Peyer's patch (tissue), 4 donors: Measurements from ENCODE around the gene SPATC1L. TPM values are rescaled to one million over a fixed set of nuclear protein-coding genes. Genes with fewer than 3 reads are reported as not detected.

Experiments
- DNase-seq, 3 donors: peaks; one replicate each; pipeline ENCODE4 v3.0.0-alpha.2; 2017 to 2019
- H3K27ac ChIP-seq, 4 donors: fragments of 200-600 bp; sonication (generic); one replicate each; pipeline ENCODE4 v1.5.1; 2016 to 2019
- H3K27me3 ChIP-seq, 2 donors: fragments of 200-600 bp; sonication (generic); one replicate each; pipeline ENCODE4 v1.5.1; 2019
- H3K36me3 ChIP-seq, 3 donors: fragments of 200-600 bp; sonication (generic); one replicate each; pipeline ENCODE4 v1.5.1; 2016 to 2019
- H3K4me1 ChIP-seq, 4 donors: fragments of 200-600 bp; sonication (generic); one replicate each; pipeline ENCODE4 v1.5.1; 2016 to 2019
- H3K4me3 ChIP-seq, 4 donors: fragments of 200-600 bp; sonication (generic); 1 replicate in 3 of 4; 2 replicates in 1 of 4; pipeline ENCODE4 v1.5.1; 2016 to 2019; ENCODE audit warnings: mild to moderate bottlenecking in 1 of 4
- H3K9me3 ChIP-seq, 4 donors: fragments of 200-600 bp; sonication (generic); one replicate each; pipeline ENCODE4 v1.5.1; 2016 to 2019; ENCODE audit warnings: mild to moderate bottlenecking in 1 of 4
- POLR2A ChIP-seq, 2 donors: fragments of 450-650 bp; IDR thresholded peaks; one replicate each; pipeline ENCODE4 v1.5.1; 2017; ENCODE audit warnings: antibody characterized with exemption in 2 of 2, mild to moderate bottlenecking in 2 of 2, moderate library complexity in 2 of 2
- total RNA-seq, 4 donors: library from RNA; depleted of rRNA; stranded (reverse); fragments of >200 nt; gene quantifications; one replicate each; pipeline ENCODE4 v1.1.0, GENCODE V29; 2016
- TF ChIP-seq, protein P1 (sequence below), 6 experiments: fragments of 450-650 bp in 4 of 6; fragments of 200-600 bp in 2 of 6; sonication (generic) in 1 of 6; IDR thresholded peaks; one replicate each; pipeline ENCODE4 v1.5.1; 2017 to 2019; ENCODE audit warnings: antibody characterized with exemption in 6 of 6, mild to moderate bottlenecking in 3 of 6, moderate library complexity in 1 of 6

The SPATC1L gene
- total RNA-seq, 4 donors from 2014 or later: 1.1 to 13.2 (median 2.6) TPM

DNA sequence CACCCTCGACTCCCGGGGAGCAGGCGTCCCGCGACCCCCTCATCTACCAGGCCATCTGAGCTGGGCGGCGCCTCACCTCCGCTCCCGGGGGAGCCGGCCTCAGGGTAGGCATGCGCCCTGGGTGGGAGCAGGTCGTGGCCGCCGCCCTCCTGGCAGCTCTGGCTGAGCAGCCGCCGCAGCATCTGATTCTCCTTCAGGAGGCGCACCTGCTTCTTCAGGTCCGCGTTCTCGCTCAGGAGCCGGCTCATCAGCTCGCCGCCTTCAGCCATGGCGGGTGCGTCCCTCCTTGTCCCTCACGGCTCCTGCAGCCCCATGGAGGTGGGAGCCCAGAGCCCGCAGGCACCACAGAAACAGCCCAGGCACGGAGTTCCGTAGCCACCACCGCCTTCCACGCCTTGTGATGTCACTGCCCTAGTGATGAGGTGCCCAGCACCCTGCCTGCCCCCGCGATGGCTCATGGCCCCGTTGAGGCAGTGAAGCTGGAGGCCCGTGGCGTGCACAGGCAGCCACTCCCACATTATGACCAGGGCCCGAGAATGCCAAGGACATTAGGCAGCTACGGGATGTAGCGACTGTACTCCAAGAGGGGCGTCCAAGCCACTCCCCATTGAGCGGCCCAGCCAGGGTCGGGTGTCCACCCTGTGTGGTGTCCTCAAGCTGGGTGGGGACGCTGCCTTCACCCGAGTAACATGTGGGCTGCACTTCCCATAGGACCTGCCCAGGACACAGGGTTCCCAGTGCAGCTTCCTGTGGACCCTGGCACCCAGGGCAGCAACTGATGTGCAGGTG, 1.5 kb downstream of the SPATC1L start:
- DNase-seq: peak in 2 of 3 donors; percentile 16 to 53
- no peak for TF ChIP-seq POLR2A (IDR thresholded peaks at IDR 0.05)
- TF ChIP-seq, protein P1, sequence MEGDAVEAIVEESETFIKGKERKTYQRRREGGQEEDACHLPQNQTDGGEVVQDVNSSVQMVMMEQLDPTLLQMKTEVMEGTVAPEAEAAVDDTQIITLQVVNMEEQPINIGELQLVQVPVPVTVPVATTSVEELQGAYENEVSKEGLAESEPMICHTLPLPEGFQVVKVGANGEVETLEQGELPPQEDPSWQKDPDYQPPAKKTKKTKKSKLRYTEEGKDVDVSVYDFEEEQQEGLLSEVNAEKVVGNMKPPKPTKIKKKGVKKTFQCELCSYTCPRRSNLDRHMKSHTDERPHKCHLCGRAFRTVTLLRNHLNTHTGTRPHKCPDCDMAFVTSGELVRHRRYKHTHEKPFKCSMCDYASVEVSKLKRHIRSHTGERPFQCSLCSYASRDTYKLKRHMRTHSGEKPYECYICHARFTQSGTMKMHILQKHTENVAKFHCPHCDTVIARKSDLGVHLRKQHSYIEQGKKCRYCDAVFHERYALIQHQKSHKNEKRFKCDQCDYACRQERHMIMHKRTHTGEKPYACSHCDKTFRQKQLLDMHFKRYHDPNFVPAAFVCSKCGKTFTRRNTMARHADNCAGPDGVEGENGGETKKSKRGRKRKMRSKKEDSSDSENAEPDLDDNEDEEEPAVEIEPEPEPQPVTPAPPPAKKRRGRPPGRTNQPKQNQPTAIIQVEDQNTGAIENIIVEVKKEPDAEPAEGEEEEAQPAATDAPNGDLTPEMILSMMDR (IDR thresholded peaks at IDR 0.05): no peak
- Histone ChIP-seq H3K4me1 (no peaks in the 10 kb centered on the region), H3K27ac (peak overlapping the region in 1 of 4 donors; percentile 17), H3K9me3 (no peaks in the 10 kb centered on the region), H3K27me3 (no peaks in the 10 kb centered on the region), H3K4me3 (no peak overlapping the region), H3K36me3 (no peaks in the 10 kb centered on the region)

DNA sequence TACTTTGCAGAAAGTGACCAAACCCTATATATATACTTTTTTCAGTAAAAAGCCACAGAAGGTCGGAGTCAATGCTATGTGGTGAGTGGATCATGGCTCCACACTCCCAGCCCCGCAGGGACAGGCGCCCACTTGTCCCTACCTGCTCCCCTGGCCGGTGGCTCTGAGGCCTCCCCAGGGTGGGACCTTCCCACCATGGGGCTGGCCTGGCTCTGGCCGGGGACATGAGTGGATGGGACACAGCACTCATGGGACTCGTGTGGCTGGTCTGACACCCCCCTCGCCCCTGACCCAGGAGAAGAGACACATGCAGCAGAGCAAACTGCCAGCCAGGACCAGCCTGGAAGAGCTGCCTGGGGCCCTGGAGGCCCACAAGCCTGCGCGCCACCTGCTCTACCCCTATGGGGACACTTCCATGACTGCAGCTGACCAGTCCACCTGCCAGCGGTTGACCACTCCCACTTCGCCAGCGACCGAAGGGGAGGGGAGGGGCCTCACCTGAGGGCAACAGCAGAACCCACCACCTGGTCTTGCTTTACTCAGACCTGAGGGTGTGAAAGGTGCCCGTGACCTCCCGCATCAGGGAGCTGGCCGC, 2.2 kb downstream of the SPATC1L start:
- Histone ChIP-seq H3K36me3 (no peaks in the 10 kb centered on the region), H3K9me3 (no peaks in the 10 kb centered on the region), H3K27ac (no peak overlapping the region), H3K27me3 (no peaks in the 10 kb centered on the region), H3K4me3 (no peak overlapping the region), H3K4me1 (no peaks in the 10 kb centered on the region)
- TF ChIP-seq POLR2A (IDR thresholded peaks at IDR 0.05): no peak
- TF ChIP-seq, protein P1 (IDR thresholded peaks at IDR 0.05): no peak
- DNase-seq: peak in 2 of 3 donors; percentile 3 to 45

DNA sequence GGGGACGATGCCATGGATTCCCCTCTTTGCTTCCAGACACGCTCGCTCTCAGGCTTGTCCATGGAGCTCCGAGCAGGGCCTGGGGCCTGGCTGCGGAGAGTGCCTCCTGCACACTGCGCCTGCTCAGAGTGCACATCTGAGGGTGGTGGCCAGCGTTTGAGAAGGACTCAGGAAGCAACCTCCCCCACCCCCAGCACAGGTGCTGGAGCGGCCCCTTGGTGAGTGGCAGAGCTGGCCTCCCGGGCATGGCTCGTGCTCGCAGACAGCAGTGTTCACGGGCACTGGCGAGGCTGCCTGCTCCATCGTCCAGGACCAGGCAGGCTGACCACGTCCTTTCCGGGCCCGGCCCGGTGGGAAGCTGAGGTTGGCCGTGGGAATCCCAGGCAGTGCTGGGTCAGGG, 2.8 kb downstream of the SPATC1L start:
- Histone ChIP-seq H3K4me1 (no peaks in the 10 kb centered on the region), H3K27me3 (no peaks in the 10 kb centered on the region), H3K36me3 (no peaks in the 10 kb centered on the region), H3K9me3 (no peaks in the 10 kb centered on the region), H3K27ac (no peak overlapping the region), H3K4me3 (no peak overlapping the region)
- peak in 2 of 3 donors; percentile 14 to 42 for DNase-seq
- no peak for TF ChIP-seq POLR2A (IDR thresholded peaks at IDR 0.05)
- TF ChIP-seq, protein P1 (IDR thresholded peaks at IDR 0.05): no peak

DNA sequence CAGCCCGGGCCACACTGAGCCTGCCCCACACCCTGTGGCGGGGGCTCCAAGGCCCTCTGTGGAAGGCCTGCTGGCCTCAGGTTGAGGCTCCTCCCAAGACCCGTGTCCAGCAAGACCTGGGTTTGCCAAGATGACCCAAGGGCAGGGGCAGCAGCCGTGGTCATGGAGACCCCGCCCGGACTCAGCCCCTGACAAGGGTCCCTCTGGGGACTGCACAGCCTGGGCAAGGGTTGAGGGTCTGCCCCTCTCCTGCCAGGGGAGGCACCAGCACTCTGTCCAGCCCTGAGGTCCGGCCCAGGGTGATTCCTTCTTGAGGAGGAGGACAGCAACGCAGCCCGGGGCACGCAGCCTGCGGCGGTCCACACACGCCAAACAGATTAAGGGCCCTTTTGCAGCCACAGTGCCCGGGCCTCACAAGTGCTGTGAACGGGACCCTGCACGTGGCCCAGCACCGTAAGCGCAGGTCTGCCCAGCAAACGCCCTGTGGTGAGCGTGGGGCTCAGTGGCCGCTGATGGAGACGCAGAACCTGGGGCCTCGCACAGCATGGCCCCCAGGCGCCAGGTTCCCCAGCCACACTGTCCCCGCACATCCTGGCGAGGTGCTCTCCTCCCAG, 3.4 kb downstream of the SPATC1L start:
- no peaks in the 10 kb centered on the region for H3K27me3 ChIP-seq
- TF ChIP-seq, protein P1 (IDR thresholded peaks at IDR 0.05): no peak
- no peak for TF ChIP-seq POLR2A (IDR thresholded peaks at IDR 0.05)
- H3K4me3 ChIP-seq: no peak overlapping the region
- H3K36me3 ChIP-seq: no peaks in the 10 kb centered on the region
- DNase-seq: peak in 2 of 3 donors; percentile 10 to 42
- no peaks in the 10 kb centered on the region for H3K4me1 ChIP-seq
- no peak overlapping the region for H3K27ac ChIP-seq
- no peaks in the 10 kb centered on the region for H3K9me3 ChIP-seq

DNA sequence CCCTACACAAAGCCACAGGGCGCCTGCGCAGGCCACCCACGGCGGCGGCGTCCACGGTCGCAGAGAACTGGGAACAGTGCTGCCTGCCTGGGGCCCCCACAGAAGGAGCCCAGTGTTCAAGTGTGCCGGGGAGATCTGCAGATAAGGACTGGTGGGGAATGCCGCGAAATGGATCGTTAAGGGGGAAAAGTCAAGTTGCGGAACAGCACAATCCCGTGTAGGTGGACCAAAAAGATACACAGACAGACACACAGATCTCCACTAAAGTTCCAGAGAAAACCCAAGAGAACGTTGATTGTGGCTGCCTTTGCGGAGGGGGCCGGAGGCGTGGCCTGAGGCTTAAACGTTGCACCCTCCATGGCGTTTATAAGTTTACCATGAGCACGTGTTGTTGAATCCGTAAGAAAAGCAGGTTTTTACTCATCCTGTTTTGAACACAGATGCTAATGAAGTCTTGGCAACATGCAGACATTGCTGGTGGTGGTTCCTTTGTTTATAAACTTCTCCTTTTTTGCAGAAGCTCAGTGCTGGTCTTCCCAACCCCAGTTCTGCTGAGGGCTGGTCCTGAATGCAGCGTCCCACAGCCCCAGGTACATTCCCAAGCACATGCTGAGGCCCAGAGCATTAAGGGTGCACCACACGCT, 4.1 kb downstream of the SPATC1L start:
- peak in 2 of 3 donors; percentile 7 to 15 for DNase-seq
- Histone ChIP-seq H3K36me3 (no peaks in the 10 kb centered on the region), H3K27me3 (no peaks in the 10 kb centered on the region), H3K4me1 (no peaks in the 10 kb centered on the region), H3K9me3 (no peaks in the 10 kb centered on the region), H3K27ac (no peak overlapping the region), H3K4me3 (no peak overlapping the region)
- TF ChIP-seq, protein P1 (IDR thresholded peaks at IDR 0.05): no peak
- TF ChIP-seq POLR2A (IDR thresholded peaks at IDR 0.05): no peak
